ENCODE measurements around the gene SLC2A4RG. TPM values are rescaled to one million over a fixed set of nuclear protein-coding genes. Genes with fewer than 3 reads are reported as not detected.

Gene SLC2A4RG
- total and polyA plus RNA-seq, 2 of the 13 experiments (the other 11 are each of a cell fraction or from before 2014, with no cell fraction given), result 91.4 to 95.9 TPM

- no TSS peak for BruUV-seq (replicated peaks)
- H3K36me3 ChIP-seq (replicated peaks in 1 of 2; ENCODE audit: control insufficient read depth in 1 of 2, insufficient read depth in 2 of 2, low read length in 2 of 2), result peaks cover 22 to 27% of the 10 kb centered on the region in 2 experiments
- FAIRE-seq, result peak; percentile 72
- TF ChIP-seq STAT6 (CRISPR knock-in tag; IDR thresholded peaks at IDR 0.05; ENCODE audit: borderline replicate concordance) (peak; percentile 99; the same call in 1 of the 2 replicates), ETS1 (CRISPR knock-in tag; IDR thresholded peaks at IDR 0.05) (peak; percentile 97; the same call in 1 of the 2 replicates), ZNF549 (CRISPR knock-in tag; IDR thresholded peaks at IDR 0.05) (peak; percentile 90; the same call in 1 of the 2 replicates), ZNF878 (CRISPR knock-in tag; IDR thresholded peaks at IDR 0.05) (0 out of 2 replicates have a peak, but pooled peaks have one; percentile 59), IKZF1 (IDR thresholded peaks at IDR 0.05) (no peak), NFKB2 (CRISPR knock-in tag; IDR thresholded peaks at IDR 0.05; ENCODE audit: borderline replicate concordance) (peak; percentile 94), SOX6 (IDR thresholded peaks at IDR 0.05) (no peak), SOX6 (CRISPR knock-in tag; IDR thresholded peaks at IDR 0.05) (peak; percentile 93), ZNF136 (CRISPR knock-in tag; IDR thresholded peaks at IDR 0.05; ENCODE audit: low read depth) (peak; percentile 94), HDAC1 (CRISPR knock-in tag; IDR thresholded peaks at IDR 0.05) (peak; percentile 99), ARNTL (CRISPR knock-in tag; IDR thresholded peaks at IDR 0.05) (peak; percentile 99), TFE3 (CRISPR knock-in tag; IDR thresholded peaks at IDR 0.05) (peak; percentile 90), MXD1 (CRISPR knock-in tag; IDR thresholded peaks at IDR 0.05) (peak; percentile 93), NFE2L1 (CRISPR knock-in tag; IDR thresholded peaks at IDR 0.05; ENCODE audit: borderline replicate concordance) (peak; percentile 55; the same call in 1 of the 2 replicates), YY1 (IDR thresholded peaks at IDR 0.05; ENCODE audit: insufficient read depth, insufficient replicate concordance, low read depth, low read length) (peak; percentile 69), HOXA5 (CRISPR knock-in tag; IDR thresholded peaks at IDR 0.05) (peak; percentile 99)
Measured at GRCh38 chr20:63740627-63741353, 1.2 kb downstream of the SLC2A4RG start.

More at GRCh38 chr20:63740627-63741353, 1.2 kb downstream of the SLC2A4RG start:
- ATAC-seq (peak; percentile 54), DNase-seq (ENCODE audit: low spot score) (peak; percentile 95)
- Histone ChIP-seq H3K27ac (ENCODE audit: extremely low read length, insufficient read depth, low read length) (peak overlapping the region; percentile 92), H3K9me3 (ENCODE audit: low read length) (no peaks in the 10 kb centered on the region), H3K27me3 (ENCODE audit: control insufficient read depth in 1 of 2, insufficient read depth in 2 of 2, low read length in 2 of 2) (no peaks in the 10 kb centered on the region), H2AFZ (ENCODE audit: low read length) (no peak overlapping the region), H3K9ac (ENCODE audit: insufficient read depth, low read depth, low read length) (peak overlapping the region; percentile 84), H3K4me3 (replicated peaks in 1 of 3; ENCODE audit: insufficient read depth in 1 of 3, low read depth in 2 of 3, low read length in 3 of 3) (peak overlapping the region; percentile 61 to 84 (median 83)), H4K20me1 (ENCODE audit: insufficient read depth, low read length) (no peaks in the 10 kb centered on the region), H3K4me1 (ENCODE audit: insufficient read depth, low read length) (peaks cover 64% of the 10 kb centered on the region), H3K79me2 (ENCODE audit: insufficient read depth, low read length) (peaks cover 23% of the 10 kb centered on the region), H3K4me2 (ENCODE audit: low read depth, low read length) (peak overlapping the region; percentile 95)
- ChIA-PET POLR2A (interaction anchor here (0.6 to 2.4 kb wide), 32 partner anchors 9 to 322 kb away, joined by 3 to 41 read pairs (median 4); partner anchors contain the start of genes ARFRP1, DNAJC5, GMEB2 and PRPF6), CTCF (ENCODE audit: low intra/inter-chr PET ratio, low total read pairs) (interaction anchor here (1.0 kb wide), 1 partner anchor 34 kb away, joined by 4 read pairs; no protein-coding TSS in a partner anchor)
- WGBS (ENCODE audit: low lambda C conversion rate), result 1% methylated on average over 20 of the region's 29 CpGs
- in situ Hi-C loops (cut with HindIII; ENCODE audit: extremely low pct_ligation_motif_present, low pct_unique_long_range_greater_than_20kb), result loop anchor here (5.0 kb wide), 1 partner anchor 33 kb away; the partner anchor contains the start of genes ARFRP1 and ZGPAT
- intact Hi-C loops (cut with micrococcal nuclease; ENCODE audit: unreplicated experiment), result loop anchor here (2.0 to 10.0 kb wide), 3 partner anchors 34 to 124 kb away; partner anchors contain the start of genes ABHD16B, ARFRP1 and TPD52L2

Measured in HepG2 (cell line).